GM19025 (cell line): ENCODE measurements around the gene STOX2.
"Not testable (repeated sequence)": the region's sequence is repeated elsewhere in the genome, so short reads cannot be mapped to it uniquely, and the experiment has no call there.

ENCODE experiments used
- ATAC-seq: cut with Tn5 transposase; IDR thresholded peaks from one replicate; pipeline ENCODE4 v1.9.1; 2021; ENCODE audit warnings: mild to moderate bottlenecking, low read depth, moderate library complexity; ENCODE audit not compliant: unreplicated experiment

The STOX2 gene

DNA sequence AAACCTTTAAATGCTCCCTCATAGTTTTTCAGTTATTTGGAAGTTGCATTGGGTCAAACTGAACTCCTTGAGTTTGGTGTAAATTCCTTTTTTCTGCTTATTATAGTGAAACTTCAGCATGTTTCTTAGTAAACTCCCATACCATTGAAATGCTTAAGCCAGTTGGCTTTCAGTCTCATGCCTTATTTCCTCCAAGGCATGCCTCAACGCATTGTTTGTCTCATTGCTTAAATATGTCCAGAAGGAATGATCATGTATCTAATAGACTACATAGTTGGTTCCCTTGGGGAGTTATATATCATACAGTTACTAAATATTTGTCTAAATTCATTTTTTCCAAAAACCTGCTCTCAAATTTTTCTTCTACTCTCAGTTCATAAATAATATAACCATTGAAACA is 114.0 kb downstream of the STOX2 start:
- no peak for ATAC-seq

DNA sequence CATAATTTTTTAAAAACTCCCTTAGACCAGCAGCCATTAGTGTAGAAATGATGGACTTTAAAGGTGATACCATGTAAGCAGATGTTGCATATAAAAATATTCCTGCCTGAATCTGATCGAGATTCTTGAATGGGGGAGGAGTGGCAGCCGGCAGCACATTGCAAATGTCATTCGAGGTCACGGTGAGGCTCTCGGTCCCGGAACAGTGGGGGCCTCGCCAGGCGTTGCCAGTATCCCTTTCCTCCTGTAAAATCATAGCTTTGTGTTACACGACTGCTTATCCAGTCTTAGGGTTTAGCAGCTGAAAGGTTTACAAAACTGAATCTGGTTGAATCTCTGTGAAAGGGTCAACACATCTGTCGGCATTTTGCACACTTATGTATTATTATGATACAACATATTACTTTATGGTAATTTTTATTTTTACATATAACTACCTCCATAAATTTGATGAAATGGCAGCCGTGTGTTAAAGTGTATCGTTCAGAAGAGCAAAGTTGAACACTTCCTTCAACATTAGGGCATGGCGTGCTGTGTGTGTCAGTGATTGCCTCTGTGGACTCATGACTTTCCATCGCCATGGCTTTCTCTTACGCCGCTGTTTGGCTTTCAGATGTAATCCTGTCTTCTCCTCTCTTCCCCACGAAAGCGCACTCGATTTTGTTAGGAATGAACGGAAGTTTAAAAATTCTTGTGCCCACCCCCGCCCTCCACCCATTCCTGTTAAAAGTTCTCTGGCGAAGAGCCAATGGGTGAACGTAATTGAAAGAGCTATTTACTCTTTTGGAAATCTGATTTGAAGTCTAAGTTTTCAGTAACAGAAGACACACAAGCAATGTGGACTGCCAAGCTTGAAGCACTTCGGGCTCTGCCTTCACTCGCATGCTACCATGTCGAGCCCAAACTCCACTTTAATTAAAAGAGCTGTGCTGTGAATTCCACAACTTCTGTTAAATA is 114.8 kb downstream of the STOX2 start:
- ATAC-seq = no peak

DNA sequence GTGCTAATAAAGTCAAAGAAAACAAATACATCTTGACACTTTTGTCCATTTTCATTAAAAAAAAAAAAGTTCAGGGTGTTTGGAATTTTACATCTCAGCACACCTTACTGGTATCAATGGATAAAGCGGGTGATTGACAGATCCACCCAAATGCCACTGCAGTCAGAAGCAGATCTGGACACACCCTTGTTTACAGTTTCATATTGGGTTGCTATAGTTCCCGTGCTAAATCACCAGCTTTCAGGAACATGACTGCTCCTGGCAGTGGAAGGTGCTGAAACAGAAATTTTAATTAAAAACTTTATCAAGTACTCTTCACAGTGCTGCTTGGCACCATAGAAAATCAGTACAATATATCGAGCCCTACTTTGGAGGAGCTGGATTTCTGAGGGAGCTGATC is 116.3 kb downstream of the STOX2 start:
- no peak for ATAC-seq

DNA sequence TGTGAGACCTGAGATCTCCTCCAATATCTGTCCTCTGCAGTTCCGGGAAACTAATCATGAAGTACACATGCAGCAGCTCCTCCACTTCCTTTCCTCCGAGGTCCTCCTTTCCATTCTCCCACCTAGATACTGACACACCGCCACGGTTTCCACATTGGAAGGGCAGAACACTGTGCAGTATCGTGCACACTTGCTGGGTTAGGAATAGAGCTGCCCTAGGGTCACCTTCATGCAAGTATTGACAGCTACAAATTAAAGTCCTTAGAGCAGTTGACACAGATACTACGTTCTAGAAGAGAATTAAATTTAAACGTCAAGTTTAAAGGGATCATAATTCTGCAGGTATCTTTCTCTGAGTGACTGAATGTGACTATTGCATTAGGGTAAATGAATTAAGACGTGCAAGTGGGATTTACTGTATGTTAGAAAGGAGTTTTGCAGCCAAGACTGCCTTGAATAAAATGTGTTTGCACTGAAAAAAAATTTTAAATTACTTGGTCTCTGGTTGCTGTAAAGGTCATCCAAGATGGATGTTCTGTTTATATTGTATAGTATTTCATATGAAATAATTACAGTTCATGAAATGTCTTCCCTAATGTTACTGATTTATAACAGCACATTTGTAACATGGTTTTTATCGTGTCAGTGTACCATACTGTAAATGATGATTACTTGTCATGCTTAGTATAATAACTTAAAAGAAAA is 117.7 kb downstream of the STOX2 start:
- ATAC-seq = no peak

DNA sequence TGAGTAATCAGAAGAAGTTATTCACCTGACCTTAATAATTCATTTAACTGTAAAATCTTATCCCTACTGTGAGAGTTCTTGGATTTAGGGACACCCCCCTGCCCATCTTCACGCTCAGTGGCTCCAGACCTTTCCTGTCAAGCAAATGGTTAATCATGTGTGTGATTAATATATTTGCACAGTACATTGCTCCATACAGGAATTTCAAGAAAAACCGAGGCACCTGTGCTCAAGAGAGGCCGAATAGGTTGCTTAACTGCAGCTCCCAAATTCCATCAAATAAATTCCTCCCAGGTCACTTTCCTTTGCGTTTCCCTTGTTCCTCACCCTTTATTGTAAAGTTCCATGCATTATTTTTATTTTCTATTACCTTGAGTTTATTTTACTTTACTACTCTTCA is 119.5 kb downstream of the STOX2 start:
- ATAC-seq = no peak

DNA sequence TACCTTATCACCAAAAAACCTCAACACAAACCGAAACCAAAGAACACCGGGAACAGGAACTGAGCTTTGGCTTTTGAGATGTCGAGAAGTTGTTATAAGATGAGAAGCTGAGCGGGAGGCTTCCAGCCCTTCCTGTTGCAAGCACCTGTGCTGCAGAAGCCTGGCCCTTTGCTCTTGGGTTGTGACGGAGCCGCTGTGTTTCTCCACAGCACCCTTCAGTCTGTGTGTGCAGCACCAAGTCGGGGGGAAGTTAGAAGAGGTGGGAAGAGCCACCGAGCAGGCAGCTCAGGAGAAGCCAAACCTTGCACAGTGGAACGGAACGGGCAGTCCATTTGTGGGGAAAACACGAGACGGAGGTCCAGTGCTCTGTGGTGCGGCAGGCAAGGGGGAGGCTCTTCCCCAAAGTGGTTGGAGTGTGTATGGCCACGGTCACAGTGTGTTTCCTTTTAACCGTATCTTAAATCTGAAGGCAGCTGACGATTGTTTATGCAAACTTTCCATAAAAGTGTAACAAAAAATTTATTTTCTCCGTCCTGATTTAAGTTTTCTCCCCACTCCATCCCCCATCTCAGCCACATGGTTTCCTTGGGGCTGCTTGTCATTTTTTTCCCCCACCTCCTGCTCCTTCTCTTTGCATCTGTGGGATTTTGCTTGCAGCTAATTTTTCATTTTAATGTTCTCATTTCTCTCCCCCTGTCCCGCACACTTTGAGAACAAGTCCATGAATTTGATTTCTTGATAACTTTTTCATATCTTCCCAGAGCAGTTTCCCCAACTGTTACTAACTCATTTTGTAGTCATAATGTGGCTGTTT is 123.7 kb downstream of the STOX2 start:
- ATAC-seq = no peak

DNA sequence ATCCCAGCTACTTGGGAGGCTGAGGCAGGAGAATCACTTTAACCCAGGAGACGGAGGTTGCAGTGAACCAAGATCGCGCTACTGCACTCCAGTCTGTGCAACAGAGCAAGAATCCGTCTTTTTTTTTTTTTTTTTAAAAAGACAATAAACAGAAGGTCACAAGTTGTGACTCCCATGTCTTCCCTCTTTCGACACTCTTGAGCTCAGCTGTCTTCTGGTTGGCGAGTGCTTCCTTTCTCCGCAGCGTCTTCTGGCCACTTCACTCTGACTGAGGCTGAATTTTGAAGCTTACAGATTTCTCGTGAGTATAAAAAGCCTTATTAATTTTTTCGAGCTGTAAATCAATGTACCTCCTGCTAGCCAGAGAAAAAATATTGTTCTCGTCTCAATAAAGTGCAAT is 124.9 kb downstream of the STOX2 start:
- ATAC-seq = no peak

DNA sequence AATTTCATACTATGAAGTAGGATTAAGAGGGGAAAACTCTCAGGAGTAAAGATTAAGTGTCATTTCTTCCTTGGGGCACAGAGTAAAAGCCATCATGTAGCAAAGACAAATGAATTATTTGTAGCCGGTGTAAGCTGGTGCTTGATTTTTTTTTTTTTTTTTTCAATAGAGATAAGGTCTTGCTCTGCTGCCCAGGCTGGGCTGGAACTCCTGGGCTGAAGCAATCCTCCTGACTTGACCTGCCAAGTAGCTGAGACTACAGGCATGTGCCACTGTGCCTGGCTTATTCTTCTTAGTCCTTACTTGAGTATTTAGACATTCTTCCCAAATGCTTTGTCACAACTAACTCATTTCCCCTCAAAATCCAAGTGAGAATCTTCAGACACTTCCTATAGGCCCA is 125.7 kb downstream of the STOX2 start:
- ATAC-seq = no peak

DNA sequence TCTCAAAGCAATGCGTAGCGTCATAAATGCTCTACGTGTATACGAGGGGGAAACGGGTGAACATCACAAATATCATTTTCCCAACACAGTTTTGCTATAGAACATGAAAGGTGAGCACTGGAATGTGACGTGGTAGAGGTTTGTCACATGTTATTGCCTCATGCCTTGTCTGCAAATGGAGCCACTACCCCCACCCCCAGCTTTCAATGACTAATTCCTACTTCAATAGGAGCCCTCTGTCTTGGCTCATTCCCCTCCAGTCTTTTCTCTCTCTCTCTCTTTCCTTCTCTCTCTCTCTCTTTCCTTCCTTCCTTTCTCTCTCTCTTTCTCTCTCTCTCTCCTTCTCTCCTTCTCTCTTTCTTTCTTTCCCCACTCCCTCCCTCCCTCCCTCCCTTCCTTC is 127.0 kb downstream of the STOX2 start:
- no peak for ATAC-seq

DNA sequence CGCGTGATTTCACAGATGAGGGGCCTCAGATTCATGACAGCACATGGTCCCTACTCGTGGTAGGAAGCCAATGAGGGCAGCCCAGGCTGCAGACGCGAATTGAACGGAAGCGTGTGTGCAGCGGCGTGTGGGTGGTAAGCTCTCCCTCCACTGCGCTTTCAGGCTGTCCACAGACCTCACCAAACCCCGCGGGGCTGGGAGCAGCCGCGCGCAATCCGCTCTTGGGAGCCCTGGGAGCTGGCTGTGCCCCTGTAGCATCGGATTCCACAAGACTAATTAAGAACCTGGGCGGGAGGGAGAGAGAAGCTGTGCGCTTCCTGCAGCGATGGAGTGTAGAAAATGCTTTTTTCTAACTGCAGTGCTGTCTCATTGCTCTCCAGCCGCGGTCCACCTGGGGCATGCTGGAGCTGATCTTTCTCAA is 134.9 kb downstream of the STOX2 start:
- no peak for ATAC-seq

DNA sequence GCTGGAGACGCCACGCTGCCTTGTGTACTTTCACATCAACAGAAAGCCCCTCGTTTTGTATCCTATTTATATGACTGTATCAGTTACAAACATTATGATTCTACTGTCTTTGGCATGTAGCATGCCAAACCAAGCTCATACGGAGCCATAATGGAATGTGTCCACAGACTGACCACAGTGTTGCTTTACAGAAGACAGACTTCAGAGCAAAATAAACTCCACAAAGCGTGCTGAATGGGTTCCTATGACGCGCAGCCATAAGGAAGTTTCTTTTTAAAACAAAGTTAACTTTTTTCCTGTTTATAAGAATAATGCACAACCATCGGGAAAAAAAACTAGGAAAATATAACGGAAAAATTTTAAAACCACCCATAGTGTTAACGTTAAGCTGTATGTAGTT is 136.0 kb downstream of the STOX2 start:
- ATAC-seq = no peak

DNA sequence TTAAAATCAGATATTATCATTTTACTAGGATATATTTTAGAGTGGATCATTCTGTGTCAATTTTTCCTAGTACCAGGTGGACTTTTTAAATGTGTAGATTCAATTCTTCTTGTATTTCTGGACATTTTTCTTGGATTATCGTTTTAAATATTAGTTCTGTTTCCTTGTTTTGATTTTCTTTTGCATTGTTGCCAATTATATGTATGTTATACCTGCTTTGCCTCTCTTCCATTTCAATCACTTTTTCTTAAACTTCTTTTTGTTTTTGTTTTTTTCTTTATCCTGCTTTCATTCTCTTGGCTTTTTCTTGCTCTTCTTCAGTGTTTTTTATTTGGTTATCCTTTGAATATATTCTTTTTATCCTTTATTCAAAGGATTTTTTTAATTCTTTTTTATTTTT is 141.0 kb downstream of the STOX2 start:
- no peak for ATAC-seq

DNA sequence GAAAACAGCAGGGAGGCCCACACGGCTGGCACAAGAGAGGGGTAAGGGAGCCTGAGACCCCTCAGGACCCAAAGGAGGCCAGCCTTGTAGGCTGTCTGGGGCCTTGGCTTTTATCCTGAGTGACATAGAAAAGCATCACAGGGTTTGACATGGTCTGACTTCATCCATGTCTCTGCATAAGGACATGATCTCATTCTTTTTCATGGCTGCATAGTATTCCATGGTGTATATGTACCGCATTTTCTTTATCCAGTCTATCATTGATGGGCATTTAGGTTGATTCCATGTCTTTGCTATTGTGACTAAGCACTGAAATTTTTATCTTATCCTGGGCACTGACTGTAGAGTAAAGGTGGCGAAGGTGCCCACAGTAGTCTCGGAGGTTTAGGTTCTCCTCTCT is 146.2 kb downstream of the STOX2 start:
- not testable (repeated sequence) for ATAC-seq

DNA sequence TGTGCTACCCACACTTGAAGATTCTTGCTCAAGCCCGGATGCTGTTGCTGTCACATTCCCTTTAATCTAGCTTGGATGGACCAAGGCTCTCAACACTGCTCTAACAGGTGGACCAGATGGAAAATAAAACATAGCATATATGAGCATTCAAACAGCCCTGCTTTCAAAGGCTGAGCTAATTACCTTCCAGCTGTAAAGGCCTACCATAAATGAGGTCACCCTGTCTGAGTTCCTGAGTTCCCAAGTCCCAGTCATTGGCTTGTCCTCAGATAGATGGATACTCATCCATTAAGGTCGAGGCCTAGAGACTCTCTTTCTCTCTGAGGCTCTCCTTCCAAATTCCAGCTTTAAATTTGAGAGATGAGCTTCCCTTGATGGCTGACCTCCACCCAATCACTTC is 147.5 kb downstream of the STOX2 start:
- no peak for ATAC-seq

DNA sequence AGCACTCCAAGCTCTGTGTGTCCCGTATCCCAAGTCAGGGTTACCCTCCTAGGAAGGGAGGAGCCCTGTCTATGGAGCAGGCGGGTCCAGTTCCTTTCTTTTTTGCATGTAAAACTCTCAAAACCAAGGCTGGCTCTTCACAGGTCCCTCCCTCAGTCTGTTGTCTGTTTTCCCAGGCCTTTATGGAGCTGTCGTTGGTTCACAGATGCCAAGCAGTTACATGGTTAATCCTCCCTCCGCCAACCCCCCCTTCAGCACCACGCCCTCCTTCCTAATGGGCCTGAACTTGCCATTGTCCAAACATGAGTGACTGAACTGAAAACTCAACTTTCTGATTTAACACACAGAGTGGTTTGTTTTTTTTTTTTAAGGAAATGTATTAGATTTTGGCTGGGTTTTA is 148.3 kb downstream of the STOX2 start:
- no peak for ATAC-seq

DNA sequence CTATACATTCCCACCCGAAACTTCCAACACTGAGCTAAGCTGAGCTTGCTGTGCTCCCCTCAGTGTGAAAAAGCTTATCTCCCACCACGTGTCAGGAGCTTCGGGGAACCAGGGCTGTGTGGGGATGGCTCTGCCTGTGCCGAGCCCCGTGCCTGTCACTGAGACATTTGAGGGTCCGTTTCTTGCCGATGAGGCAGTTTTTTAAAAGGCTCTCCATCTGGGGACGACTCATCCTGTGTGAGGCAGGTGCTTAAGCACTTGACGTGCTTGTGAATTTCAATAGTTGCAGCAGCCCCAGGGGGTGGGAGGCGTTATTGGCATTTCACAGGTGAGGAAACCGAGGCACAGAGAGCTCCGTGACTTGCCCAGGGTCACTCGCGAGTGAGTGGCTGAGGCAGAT is 151.8 kb downstream of the STOX2 start:
- no peak for ATAC-seq

DNA sequence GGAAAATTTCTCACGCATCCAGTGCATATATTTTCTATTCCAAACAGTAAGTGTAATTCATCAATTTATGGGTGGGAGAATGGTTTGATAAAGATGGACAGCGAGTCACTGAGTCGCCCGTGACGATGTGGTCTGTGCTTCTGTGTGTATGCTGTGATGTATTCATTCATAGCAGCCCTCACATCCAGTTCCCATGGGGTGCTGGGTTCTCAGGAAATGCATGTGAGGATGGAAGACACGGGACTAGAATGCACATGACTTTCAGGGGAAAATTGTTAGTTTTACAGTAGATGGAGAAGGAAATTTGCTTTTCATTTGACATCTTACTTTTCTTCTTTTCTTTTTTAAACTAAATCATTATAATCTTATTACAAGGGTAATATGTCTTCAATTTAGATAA is 152.9 kb downstream of the STOX2 start:
- ATAC-seq = no peak

DNA sequence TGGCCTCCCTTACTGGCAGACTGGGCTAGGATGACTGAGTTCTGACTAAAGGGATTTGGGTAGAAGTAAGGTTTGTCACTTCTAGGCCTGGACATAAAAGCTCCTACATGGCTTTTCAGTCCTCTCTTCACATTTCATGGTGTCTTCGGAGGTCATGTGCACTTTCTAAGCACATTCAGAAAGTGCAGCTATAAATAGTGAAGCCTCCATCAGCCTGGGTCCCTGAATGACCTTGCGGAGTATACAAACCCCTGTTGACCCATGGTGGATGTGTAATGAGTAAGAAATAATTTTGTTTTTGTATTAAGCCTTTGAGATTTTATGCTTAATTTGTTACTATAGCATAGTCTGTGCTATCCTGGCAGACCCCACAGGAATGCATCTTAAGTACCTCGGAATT is 154.0 kb downstream of the STOX2 start:
- ATAC-seq = no peak

DNA sequence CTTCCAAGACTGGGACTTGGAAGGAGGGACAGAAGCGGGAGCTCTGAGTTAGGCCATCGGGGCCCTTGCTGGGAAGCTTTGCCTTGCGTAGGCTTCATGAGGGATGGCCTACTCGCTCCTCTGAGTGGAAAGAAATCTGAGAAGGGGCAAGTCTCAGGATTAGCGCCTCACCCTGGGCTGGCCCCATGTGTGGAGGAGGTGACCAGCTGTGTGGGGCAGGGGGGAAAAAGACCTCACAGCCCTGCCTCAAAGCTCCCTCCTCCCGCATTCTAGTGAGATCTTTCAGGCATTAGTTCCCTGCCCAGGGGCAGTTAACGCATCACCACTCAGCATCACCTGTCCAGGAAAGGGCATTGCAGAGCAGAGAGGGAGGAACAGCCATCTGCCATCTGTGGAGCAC is 156.5 kb downstream of the STOX2 start:
- no peak for ATAC-seq

DNA sequence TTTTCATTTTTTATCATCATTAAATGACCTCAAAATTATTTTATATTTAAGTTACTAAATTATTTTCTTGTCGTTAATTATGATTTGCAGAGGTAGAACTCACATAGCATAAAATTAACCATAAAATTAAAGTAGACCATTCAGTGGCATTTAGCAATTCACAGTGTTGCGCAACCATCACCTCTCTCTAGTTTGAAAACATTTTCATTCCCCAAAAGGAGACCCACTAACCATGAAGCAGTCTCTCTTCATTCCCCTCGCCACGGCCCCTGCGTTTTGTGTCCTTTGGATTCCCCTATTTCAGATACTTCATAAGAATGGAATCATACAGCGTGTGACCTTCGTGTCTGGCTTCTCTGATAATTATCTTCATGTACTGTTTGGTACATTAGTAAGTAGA is 157.7 kb downstream of the STOX2 start:
- no peak for ATAC-seq

DNA sequence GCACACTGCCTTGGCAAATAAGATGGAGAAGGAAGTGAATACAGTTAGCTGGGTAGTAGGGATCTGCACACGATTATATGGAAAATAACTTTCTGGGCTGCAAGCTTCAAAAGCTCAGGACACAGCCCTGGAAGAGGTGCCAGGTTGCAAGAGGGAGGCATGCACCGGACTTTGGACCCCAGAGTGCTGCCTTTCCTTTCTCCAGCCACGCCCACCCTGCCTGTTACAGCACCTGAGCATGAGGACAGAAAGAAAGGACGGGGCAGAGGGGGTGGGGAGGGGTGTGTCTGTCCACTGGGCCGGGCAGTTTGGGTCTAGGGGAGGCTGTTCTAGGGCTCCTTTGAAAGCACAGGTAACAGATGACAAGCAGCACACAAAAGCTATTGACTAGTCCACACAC is 159.8 kb downstream of the STOX2 start:
- ATAC-seq = no peak
